Astrocyte (in vitro differentiated cells and primary cell): ENCODE data around the gene SVEP1.

Experiments
- CTCF ChIP-seq: IDR thresholded peaks from 2 replicates; pipeline ENCODE4 v1.5.1; 2011; ENCODE audit warnings: low read depth, mild to moderate bottlenecking, inconsistent platforms, low read length, moderate library complexity; ENCODE audit not compliant: insufficient read depth
- EZH2 ChIP-seq: IDR thresholded peaks from 2 replicates; pipeline ENCODE4 v1.6.1; 2012; ENCODE audit warnings: mild to moderate bottlenecking, low read length, inconsistent platforms; ENCODE audit not compliant: insufficient read depth

GRCh38 chr9:110620726-110621125 is 41.2 kb upstream of the SVEP1 start:
- TF ChIP-seq CTCF (no peak), EZH2 (no peak)
